HepG2 (cell line): Measurements from ENCODE around the gene IL12A. TPM values are rescaled to one million over a fixed set of nuclear protein-coding genes. Genes with fewer than 3 reads are reported as not detected.

Source experiments
- ATAC-seq: fragments of 200-7000 bp; cut with Tn5 transposase; 3 replicates; pipeline ENCODE4 v1.9.1; 2020; ENCODE audit warnings: mild to moderate bottlenecking, moderate library complexity
- BruUV-seq: library from RNA; stranded (reverse); fragments of 400-500 nt; replicated peaks from 2 replicates; lab custom pipeline; 2021; lab: Mats Ljungman, UMichigan
- CTCF ChIA-PET: fragments of 300-600 bp; formaldehyde crosslinking; extraction: SDS; loops from one replicate; lab custom pipeline; 2021; ENCODE audit warnings: low total read pairs, inconsistent platforms, low intra/inter-chr PET ratio; lab: Yijun Ruan, JAX
- POLR2A ChIA-PET: fragments of 350-600 bp; sonication (Branson Sonifier 250); formaldehyde crosslinking; loops from one replicate; lab custom pipeline; 2020; ENCODE audit warnings: antibody characterized with exemption, inconsistent platforms; lab: Yijun Ruan, JAX
- DNase-seq: peaks from one replicate; pipeline ENCODE4 v3.0.0-alpha.2; 2015; ENCODE audit warnings: low spot score
- FAIRE-seq: peaks from 3 replicates; lab custom pipeline; 2011; peaks lifted over from hg19 to GRCh38; lab: Jason Lieb, UNC
- H2AFZ ChIP-seq: one replicate; pipeline ENCODE4 v1.6.1; 2011; ENCODE audit warnings: low read length, inconsistent platforms
- H3K27ac ChIP-seq: fragments of 300-600 bp; 3 replicates; pipeline ENCODE4 v1.8.0; 2011; ENCODE audit warnings: mixed run types, mild to moderate bottlenecking, mixed read lengths, low read length, inconsistent platforms; ENCODE audit not compliant: insufficient read depth; ENCODE audit errors: extremely low read length
- H3K27me3 ChIP-seq, 2 experiments: fragments of 200-600 bp in 1 of 2; 2 replicates in 1 of 2; 3 replicates in 1 of 2; pipeline versions ENCODE4 v1.6.0 to v1.8.0; 2011; ENCODE audit warnings: low read length in 2 of 2, mild to moderate bottlenecking in 2 of 2, moderate library complexity in 2 of 2, inconsistent platforms in 1 of 2; ENCODE audit not compliant: insufficient read depth in 2 of 2, control insufficient read depth in 1 of 2
- H3K36me3 ChIP-seq, 2 experiments: fragments of 200-600 bp in 1 of 2; replicated peaks in 1 of 2; 2 replicates in 1 of 2; 3 replicates in 1 of 2; pipeline versions ENCODE4 v1.5.1 to v1.8.0; 2011; ENCODE audit warnings: low read length in 2 of 2, inconsistent platforms in 1 of 2; ENCODE audit not compliant: insufficient read depth in 2 of 2, control insufficient read depth in 1 of 2
- H3K4me1 ChIP-seq: 2 replicates; pipeline ENCODE4 v1.5.1; 2012; ENCODE audit warnings: low read length, inconsistent platforms; ENCODE audit not compliant: insufficient read depth
- H3K4me2 ChIP-seq: 2 replicates; pipeline ENCODE4 v1.6.0; 2011; ENCODE audit warnings: low read depth, low read length, inconsistent platforms
- H3K4me3 ChIP-seq, 3 experiments: fragments of 200-600 bp in 1 of 3; sonication (generic), shearing (Covaris generic) in 1 of 3; replicated peaks in 1 of 3; 2 replicates each; pipeline ENCODE4 v1.5.1; 2011 to 2016; ENCODE audit warnings: low read length in 3 of 3, inconsistent platforms in 2 of 3, low read depth in 2 of 3, mild to moderate bottlenecking in 2 of 3, control low read depth in 1 of 3, mixed read lengths in 1 of 3; ENCODE audit not compliant: insufficient read depth in 1 of 3
- H3K79me2 ChIP-seq: one replicate; pipeline ENCODE4 v1.6.1; 2011; ENCODE audit warnings: low read length, inconsistent platforms; ENCODE audit not compliant: insufficient read depth
- H3K9ac ChIP-seq: 2 replicates; pipeline ENCODE4 v1.6.0; 2011; ENCODE audit warnings: mild to moderate bottlenecking, low read depth, low read length, inconsistent platforms; ENCODE audit not compliant: insufficient read depth
- H3K9me3 ChIP-seq: 2 replicates; pipeline ENCODE4 v1.5.1; 2012; ENCODE audit warnings: mild to moderate bottlenecking, low read length
- H4K20me1 ChIP-seq: 2 replicates; pipeline ENCODE4 v1.6.0; 2011; ENCODE audit warnings: inconsistent platforms, mild to moderate bottlenecking, low read length, moderate library complexity; ENCODE audit not compliant: insufficient read depth
- ATF7-NPFF ChIP-seq: sonication (generic); formaldehyde crosslinking; IDR thresholded peaks from 2 replicates; pipeline ENCODE4 v1.8.1; 2023; ENCODE audit warnings: mild to moderate bottlenecking, low read depth, missing genetic modification reagents, moderate library complexity
- MAFK ChIP-seq, 2 experiments: IDR thresholded peaks in 1 of 2; conservative IDR thresholded peaks in 1 of 2; 2 replicates each; pipeline ENCODE4 v1.6.1; 2011; ENCODE audit warnings: improper control_type of control experiment in 2 of 2, low read length in 2 of 2
- ZNF510 ChIP-seq: sonication (generic); formaldehyde crosslinking; IDR thresholded peaks from 2 replicates; pipeline ENCODE4 v1.4.0; 2020; ENCODE audit warnings: low read depth, mild to moderate bottlenecking, missing genetic modification reagents
- ZNF605 ChIP-seq: sonication (generic); formaldehyde crosslinking; IDR thresholded peaks from 2 replicates; pipeline ENCODE4 v1.8.0; 2022; ENCODE audit warnings: mild to moderate bottlenecking, missing genetic modification reagents
- ZNF746 ChIP-seq: sonication (generic); formaldehyde crosslinking; IDR thresholded peaks from 2 replicates; pipeline ENCODE4 v1.8.0; 2022; ENCODE audit warnings: mild to moderate bottlenecking, missing genetic modification reagents
- WGBS: methylation state at CpG from one replicate; pipeline ENCODE4 v1.1.6; 2017; ENCODE audit warnings: low lambda C conversion rate; 5-methylcytosine and 5-hydroxymethylcytosine counted together
- in situ Hi-C: cut with HindIII; loops from 2 replicates; pipeline ENCODE4 v1.10.0; 2017; ENCODE audit warnings: low pct_unique_long_range_greater_than_20kb; ENCODE audit not compliant: extremely low pct_ligation_motif_present
- intact Hi-C: fragments of 100-400 bp; cut with micrococcal nuclease; formaldehyde crosslinking; loops from one replicate; pipeline ENCODE4 v1.10.0; 2022; ENCODE audit not compliant: unreplicated experiment
- polyA plus RNA-seq, 8 experiments: library from polyadenylated mRNA; depleted of rRNA in 3 of 8; stranded (reverse) in 7 of 8; unstranded in 1 of 8; fragments of >200 nt; fragmentation: Illumina TruSeq in 4 of 8; extraction: Trizol in 4 of 8; gene quantifications; 2 replicates each; pipeline versions ENCODE4 v1.2.1 to v1.2.3, GENCODE V29; 2011 to 2016; ENCODE audit warnings: low read depth in 4 of 8, missing spikeins in 1 of 8, mixed read lengths in 1 of 8; ENCODE audit not compliant: insufficient read depth in 1 of 8
- total RNA-seq, 5 experiments: library from RNA; depleted of rRNA; stranded (reverse); fragments of >200 nt; fragmentation: Illumina TruSeq; extraction: Trizol; gene quantifications; 2 replicates each; pipeline ENCODE4 v1.2.3, GENCODE V29; 2016; ENCODE audit warnings: low read depth in 1 of 5
- TF ChIP-seq, protein P1 (sequence below): sonication (generic); formaldehyde crosslinking; IDR thresholded peaks from 2 replicates; pipeline ENCODE4 v1.8.0; 2023; ENCODE audit warnings: mild to moderate bottlenecking, missing genetic modification reagents
- TF ChIP-seq, protein P2 (sequence below): IDR thresholded peaks from 2 replicates; pipeline ENCODE4 v1.6.1; 2016; ENCODE audit warnings: missing biosample characterization, missing genetic modification reagents, low read depth
- TF ChIP-seq, protein P3 (sequence below): sonication (generic); formaldehyde crosslinking; IDR thresholded peaks from 2 replicates; pipeline ENCODE4 v1.5.0; 2020; ENCODE audit warnings: mild to moderate bottlenecking, missing genetic modification reagents

IL12A gene
- total and polyA plus RNA-seq, 2 of the 13 experiments (the other 11 are each of a cell fraction or from before 2014, with no cell fraction given): 0.36 to 1.1 TPM

DNA sequence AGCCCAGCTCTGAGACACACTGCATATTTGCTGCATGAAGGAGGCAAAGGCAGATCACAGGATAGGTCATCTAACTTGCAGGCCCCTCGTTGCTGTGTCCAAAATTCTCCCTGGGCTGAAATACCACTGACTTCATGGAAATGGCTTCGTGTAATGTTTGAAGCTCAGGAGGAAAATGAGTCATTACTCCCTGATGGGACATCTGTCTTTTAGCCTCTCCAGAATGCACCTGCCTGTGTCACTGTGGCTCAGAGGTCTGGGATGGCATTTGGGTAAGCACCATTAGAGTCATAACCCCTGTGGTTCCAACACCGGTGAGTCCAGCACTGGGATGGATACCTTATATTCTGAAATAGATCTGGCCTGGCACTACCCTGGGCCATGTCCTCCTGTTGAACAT, 51.5 kb downstream of the IL12A start:
- Histone ChIP-seq H3K9ac (no peak overlapping the region), H3K79me2 (no peaks in the 10 kb centered on the region), H3K4me3 (no peak overlapping the region), H2AFZ (no peak overlapping the region), H3K9me3 (peaks cover 4% of the 10 kb centered on the region; the same call in 1 of the 2 replicates), H3K4me1 (peaks cover 7% of the 10 kb centered on the region; the same call in 1 of the 2 replicates), H3K4me2 (no peak overlapping the region), H3K36me3 (no peaks in the 10 kb centered on the region)
- intact Hi-C loops: no loop called here
- FAIRE-seq: no peak
- in situ Hi-C loops: loop anchor here (25.0 kb wide), 1 partner anchor 372 kb away; no protein-coding TSS in a partner anchor
- no TSS peak for BruUV-seq
- CTCF ChIA-PET: no interaction called here
- TF ChIP-seq ZNF746 (CRISPR knock-in tag) (no peak), ZNF605 (CRISPR knock-in tag) (no peak)
- TF ChIP-seq, protein P1, sequence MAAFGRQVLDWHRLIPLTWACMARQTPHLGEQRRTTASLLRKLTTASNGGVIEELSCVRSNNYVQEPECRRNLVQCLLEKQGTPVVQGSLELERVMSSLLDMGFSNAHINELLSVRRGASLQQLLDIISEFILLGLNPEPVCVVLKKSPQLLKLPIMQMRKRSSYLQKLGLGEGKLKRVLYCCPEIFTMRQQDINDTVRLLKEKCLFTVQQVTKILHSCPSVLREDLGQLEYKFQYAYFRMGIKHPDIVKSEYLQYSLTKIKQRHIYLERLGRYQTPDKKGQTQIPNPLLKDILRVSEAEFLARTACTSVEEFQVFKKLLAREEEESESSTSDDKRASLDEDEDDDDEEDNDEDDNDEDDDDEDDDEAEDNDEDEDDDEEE: no peak
- TF ChIP-seq, protein P2, sequence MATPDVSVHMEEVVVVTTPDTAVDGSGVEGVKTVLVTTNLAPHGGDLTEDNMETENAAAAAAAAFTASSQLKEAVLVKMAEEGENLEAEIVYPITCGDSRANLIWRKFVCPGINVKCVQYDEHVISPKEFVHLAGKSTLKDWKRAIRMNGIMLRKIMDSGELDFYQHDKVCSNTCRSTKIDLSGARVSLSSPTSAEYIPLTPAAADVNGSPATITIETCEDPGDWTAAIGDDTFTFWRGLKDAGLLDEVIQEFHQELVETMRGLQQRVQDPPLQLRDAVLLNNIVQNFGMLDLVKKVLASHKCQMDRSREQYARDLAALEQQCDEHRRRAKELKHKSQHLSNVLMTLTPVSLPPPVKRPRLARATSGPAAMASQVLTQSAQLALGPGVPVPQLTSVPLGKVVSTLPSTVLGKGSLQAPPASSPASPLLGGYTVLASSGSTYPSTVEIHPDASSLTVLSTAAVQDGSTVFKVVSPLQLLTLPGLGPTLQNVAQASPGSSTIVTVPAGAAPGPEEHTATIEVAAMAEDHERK (CRISPR knock-in tag): no peak
- TF ChIP-seq, all 625 proteins: peak for 0
- Histone ChIP-seq H3K27me3 (peaks cover 3 to 22% of the 10 kb centered on the region in 2 experiments; a peak in 3 of 5 replicates), H4K20me1 (no peaks in the 10 kb centered on the region), H3K27ac (no peak overlapping the region)
- ATAC-seq (no peak), DNase-seq (no peak)
- POLR2A ChIA-PET: no interaction called here
- 12% methylated on average over 2 of the region's 3 CpGs for WGBS

DNA sequence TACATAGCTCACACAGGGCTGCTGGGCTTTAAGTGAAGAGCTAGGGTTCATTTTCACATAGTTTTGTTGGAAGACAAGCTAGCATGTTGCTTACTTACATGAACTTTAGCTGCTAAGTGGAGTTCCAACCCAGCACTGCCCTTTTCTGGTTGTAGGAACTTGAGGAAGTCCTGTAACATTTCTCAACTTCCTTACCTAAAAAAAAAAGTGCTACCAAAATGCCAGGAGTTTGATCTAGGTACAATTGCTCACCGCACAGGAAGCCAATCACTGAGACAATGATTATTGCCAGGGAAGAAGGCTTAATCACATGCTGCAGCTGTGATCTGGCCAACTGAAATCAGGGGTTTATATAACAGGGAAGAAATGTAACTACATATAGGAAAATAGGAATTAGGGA, 52.8 kb downstream of the IL12A start:
- peaks cover 4% of the 10 kb centered on the region; the same call in 1 of the 2 replicates for H3K9me3 ChIP-seq
- no peak overlapping the region for H3K9ac ChIP-seq
- no peaks in the 10 kb centered on the region for H3K36me3 ChIP-seq
- FAIRE-seq: no peak
- ChIA-PET POLR2A (no interaction called here), CTCF (no interaction called here)
- H3K27me3 ChIP-seq: peaks cover 3 to 22% of the 10 kb centered on the region in 2 experiments; a peak in 3 of 5 replicates
- peaks cover 7% of the 10 kb centered on the region; the same call in 1 of the 2 replicates for H3K4me1 ChIP-seq
- H2AFZ ChIP-seq: no peak overlapping the region
- H4K20me1 ChIP-seq: no peaks in the 10 kb centered on the region
- 48% methylated on average over 1 of the region's 1 CpG for WGBS
- intact Hi-C loops (no loop called here), in situ Hi-C loops (loop anchor here (25.0 kb wide), 1 partner anchor 371 kb away; no protein-coding TSS in a partner anchor)
- no peak overlapping the region for H3K27ac ChIP-seq
- H3K79me2 ChIP-seq: no peaks in the 10 kb centered on the region
- no TSS peak for BruUV-seq
- no peak for DNase-seq
- no peak overlapping the region for H3K4me3 ChIP-seq
- no peak for ATAC-seq
- no peak overlapping the region for H3K4me2 ChIP-seq
- TF ChIP-seq ATF7-NPFF (no peak), ZNF510 (CRISPR knock-in tag) (no peak), MAFK (conservative IDR thresholded peaks at IDR 0.05 in 1 of 2, IDR thresholded peaks at IDR 0.05 in 1 of 2; ENCODE audit: low read length in 2 of 2) (no peak)
- TF ChIP-seq, protein P3, sequence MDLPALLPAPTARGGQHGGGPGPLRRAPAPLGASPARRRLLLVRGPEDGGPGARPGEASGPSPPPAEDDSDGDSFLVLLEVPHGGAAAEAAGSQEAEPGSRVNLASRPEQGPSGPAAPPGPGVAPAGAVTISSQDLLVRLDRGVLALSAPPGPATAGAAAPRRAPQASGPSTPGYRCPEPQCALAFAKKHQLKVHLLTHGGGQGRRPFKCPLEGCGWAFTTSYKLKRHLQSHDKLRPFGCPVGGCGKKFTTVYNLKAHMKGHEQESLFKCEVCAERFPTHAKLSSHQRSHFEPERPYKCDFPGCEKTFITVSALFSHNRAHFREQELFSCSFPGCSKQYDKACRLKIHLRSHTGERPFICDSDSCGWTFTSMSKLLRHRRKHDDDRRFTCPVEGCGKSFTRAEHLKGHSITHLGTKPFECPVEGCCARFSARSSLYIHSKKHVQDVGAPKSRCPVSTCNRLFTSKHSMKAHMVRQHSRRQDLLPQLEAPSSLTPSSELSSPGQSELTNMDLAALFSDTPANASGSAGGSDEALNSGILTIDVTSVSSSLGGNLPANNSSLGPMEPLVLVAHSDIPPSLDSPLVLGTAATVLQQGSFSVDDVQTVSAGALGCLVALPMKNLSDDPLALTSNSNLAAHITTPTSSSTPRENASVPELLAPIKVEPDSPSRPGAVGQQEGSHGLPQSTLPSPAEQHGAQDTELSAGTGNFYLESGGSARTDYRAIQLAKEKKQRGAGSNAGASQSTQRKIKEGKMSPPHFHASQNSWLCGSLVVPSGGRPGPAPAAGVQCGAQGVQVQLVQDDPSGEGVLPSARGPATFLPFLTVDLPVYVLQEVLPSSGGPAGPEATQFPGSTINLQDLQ (CRISPR knock-in tag): no peak
